ENCODE results near the gene L1TD1.
"Not testable (repeated sequence)": the region's sequence is repeated elsewhere in the genome, so short reads cannot be mapped to it uniquely, and the experiment has no call there.

The L1TD1 gene

DNA sequence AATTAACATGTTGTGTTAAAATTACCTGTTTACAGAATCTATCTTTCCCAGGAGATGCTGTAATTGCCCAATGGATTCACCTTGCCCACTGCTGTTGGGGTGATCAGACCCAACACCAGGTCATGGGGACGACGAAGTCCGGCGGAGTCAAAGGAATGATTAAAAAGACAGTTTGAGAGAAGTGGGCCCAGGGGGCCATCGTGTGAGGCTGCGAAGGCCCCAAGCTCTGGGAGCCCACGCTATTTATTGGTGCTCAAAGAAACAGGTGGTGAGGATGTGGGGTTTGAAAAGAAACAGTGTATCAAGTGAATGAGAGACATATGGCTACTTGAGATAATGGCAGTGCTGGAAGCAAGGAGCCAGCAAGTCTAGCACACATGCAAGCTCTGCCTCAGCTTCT lies 16.3 kb upstream of the L1TD1 start:
- H3K4me3 ChIP-seq (ENCODE audit: low read length): no peak overlapping the region
- TF ChIP-seq, protein P1, sequence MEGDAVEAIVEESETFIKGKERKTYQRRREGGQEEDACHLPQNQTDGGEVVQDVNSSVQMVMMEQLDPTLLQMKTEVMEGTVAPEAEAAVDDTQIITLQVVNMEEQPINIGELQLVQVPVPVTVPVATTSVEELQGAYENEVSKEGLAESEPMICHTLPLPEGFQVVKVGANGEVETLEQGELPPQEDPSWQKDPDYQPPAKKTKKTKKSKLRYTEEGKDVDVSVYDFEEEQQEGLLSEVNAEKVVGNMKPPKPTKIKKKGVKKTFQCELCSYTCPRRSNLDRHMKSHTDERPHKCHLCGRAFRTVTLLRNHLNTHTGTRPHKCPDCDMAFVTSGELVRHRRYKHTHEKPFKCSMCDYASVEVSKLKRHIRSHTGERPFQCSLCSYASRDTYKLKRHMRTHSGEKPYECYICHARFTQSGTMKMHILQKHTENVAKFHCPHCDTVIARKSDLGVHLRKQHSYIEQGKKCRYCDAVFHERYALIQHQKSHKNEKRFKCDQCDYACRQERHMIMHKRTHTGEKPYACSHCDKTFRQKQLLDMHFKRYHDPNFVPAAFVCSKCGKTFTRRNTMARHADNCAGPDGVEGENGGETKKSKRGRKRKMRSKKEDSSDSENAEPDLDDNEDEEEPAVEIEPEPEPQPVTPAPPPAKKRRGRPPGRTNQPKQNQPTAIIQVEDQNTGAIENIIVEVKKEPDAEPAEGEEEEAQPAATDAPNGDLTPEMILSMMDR (conservative IDR thresholded peaks at IDR 0.05; ENCODE audit: low read depth, low read length): no peak
- no peak for DNase-seq (ENCODE audit: low read depth)

DNA sequence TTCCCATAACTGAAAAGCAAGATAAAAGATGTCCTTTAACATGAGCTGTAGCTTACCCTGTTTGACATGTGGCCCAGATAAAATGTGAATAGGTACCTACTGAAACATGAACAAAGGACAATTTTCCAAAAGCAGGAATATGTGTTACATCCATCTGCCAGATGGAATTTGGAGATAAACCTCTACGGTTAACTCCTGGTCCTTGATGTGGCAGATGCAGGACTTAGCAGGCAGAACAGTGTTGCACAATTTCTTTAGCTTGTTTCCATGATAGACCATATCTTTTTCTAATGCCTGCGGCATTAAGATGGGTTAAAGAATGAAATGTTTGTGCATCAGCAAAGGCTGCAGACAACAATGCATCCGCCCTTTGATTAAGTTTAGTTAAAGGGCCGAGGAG lies 14.6 kb upstream of the L1TD1 start:
- H3K4me3 ChIP-seq (ENCODE audit: low read length); DNase-seq (ENCODE audit: low read depth): not testable (repeated sequence)

DNA sequence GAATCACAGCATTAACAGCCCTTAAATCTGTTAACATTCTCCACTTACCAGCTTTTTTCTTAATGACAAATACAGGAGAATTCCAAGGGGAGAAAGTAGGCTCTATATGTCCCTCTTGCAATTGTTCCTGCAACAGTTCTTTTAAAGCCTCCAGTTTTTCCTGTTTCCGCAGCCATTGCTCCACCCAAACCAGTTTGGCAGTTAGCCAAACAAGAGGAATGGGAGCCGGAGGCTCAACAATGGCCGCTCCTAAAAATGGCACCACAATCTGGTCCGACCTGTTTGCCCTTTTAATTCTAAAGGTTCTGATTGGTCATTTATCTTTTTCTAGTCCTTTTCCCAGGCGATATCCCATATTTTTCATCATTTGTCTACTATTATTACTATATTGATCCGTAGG lies 14.0 kb upstream of the L1TD1 start:
- TF ChIP-seq, protein P1 (conservative IDR thresholded peaks at IDR 0.05; ENCODE audit: low read depth, low read length): no peak
- H3K4me3 ChIP-seq (ENCODE audit: low read length): no peak overlapping the region
- no peak for DNase-seq (ENCODE audit: low read depth)

DNA sequence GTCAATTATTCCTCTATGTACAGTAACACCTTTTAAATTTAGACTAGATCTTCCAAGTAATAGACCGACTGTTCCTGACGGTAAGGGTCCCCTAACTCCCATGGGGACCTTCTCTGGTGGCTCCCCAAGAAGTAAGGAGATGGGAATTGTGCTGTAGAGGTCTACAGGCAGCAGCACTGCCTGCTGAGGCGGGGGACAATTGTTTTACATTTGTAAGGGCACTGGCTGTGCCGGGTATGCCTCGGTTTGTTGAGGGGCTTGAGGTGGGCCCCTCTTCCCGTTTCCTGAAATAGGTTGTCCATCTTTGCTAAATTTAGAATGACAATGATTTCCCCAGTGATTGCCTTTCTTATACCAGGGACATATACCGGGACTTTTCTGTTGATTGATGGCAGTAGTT lies 13.1 kb upstream of the L1TD1 start:
- TF ChIP-seq, protein P1 (conservative IDR thresholded peaks at IDR 0.05; ENCODE audit: low read depth, low read length): no peak
- no peak overlapping the region for H3K4me3 ChIP-seq (ENCODE audit: low read length)
- no peak for DNase-seq (ENCODE audit: low read depth)

DNA sequence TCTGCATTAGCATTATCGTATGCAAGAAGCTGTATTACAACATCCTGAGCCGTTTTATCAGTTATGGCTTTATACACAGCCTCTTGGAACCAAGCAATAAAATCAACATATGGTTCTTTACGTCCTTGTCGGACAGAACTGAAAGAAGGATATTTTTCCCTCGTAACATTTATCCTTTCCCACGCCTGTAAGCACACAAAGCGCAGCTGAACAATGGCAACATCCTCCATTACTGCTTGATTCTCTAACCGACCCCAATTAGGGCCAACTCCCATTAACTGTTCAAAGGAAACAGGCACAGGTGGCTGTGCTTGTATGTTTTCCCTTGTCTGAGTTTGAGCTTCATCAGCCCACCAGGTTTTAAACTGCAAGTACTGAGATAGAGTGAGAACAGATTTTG lies 12.5 kb upstream of the L1TD1 start:
- not testable (repeated sequence) for H3K4me3 ChIP-seq (ENCODE audit: low read length); DNase-seq (ENCODE audit: low read depth)

DNA sequence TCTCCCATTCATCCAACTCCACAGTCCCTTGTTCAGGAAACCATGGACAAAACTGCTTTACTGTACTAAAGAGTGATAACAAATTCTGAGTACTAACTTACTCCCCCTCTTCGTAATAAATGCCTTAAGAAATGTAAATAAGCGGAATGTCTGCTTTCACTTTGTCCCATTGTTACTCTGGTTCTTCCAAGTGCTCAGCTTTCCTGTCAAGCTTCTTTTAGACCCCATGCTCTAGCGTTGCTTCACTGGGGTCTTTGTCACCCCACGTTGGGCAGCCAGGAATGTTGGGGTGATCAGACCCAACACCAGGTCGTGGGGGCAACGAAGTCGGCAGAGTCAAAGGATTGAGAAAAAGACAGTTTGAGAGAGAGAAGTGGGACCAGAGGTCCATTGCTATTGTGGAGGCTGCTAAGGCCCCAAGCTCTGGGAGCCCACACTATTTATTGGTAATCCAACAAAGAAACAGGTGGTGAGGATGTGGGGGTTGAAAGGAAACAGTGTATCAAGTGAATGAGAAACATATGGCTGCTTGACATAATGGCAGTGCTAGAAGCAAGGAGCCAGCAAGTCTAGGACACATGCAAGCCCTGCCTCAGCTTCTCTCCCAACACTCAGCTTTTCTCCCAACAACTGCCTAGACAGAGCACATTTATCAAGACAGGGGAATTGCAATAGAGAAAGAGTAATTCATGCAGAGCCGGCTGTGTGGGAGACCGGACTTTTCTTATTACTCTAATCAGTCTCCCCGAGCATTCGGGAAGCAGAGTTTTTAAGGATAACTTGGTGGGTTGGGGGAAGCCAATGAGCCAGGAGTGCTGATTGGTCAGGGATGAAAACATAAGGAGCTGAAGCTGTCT lies 11.3 kb upstream of the L1TD1 start:
- H3K4me3 ChIP-seq (ENCODE audit: low read length); DNase-seq (ENCODE audit: low read depth): not testable (repeated sequence)

DNA sequence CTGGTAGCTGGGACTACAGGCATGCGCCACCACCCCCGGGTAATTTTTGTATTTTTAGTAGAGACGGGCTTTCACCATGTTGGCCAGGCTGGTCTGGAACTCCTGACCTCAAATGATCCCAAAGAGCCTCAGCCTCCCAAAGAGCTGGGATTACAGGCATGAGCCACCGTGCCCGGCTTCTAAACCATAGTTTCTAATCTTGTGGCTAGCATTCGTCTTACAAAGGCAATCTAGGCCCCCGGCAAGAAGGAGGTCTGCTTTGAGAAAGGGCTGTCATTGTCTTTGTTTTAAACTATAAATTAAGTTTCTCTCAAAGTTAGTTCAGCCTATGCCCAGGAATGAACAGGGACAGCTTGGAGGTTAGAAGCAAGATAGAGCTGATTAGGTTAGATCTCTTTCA lies 10.3 kb upstream of the L1TD1 start:
- DNase-seq (ENCODE audit: low read depth): no peak
- TF ChIP-seq, protein P1 (conservative IDR thresholded peaks at IDR 0.05; ENCODE audit: low read depth, low read length): no peak
- H3K4me3 ChIP-seq (ENCODE audit: low read length): no peak overlapping the region

DNA sequence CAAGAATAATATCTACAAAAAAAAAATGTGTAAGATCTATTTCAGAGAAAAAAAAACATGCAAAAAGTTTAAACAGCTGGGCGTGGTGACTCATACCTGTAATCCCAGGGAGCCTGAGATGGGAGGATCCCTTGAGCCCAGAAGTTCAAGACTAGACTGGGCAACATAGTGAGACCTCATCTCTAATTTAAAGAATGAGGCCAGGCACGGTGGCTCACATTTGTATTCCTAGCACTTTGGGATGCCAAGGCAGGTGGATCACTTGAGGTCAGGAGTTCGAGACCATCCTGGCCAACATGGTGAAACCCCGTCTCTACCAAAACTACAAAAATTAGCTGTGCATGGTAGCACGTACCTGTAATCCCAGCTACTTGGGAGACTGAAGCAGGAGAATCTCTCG lies 9.4 kb upstream of the L1TD1 start:
- H3K4me3 ChIP-seq (ENCODE audit: low read length); DNase-seq (ENCODE audit: low read depth): not testable (repeated sequence)

DNA sequence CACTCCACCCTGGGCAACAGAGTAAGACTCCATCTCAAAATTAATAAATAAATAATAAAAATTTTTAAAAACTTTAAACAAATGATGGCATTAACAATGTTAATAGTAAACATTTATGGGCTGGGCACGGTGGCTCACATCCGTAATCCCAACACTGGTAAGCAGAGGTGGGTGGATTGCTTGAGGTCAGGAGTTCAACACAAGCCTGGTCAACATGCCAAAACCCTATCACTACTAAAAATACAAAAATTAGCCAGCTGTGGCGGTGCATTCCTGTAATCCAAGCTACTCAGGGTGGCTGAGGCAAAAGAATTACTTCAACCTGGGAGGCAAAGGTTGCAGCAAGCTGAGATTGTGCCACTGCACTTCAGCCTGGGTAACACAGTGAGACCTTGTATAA lies 9.0 kb upstream of the L1TD1 start:
- H3K4me3 ChIP-seq (ENCODE audit: low read length): no peak overlapping the region
- TF ChIP-seq, protein P1 (conservative IDR thresholded peaks at IDR 0.05; ENCODE audit: low read depth, low read length): no peak
- no peak for DNase-seq (ENCODE audit: low read depth)
